AG04449 (cell line): ENCODE measurements around the gene PDE4D.

Experiments used
- CTCF ChIA-PET: fragments of 350-600 bp; formaldehyde crosslinking; extraction: SDS; loops from one replicate; lab custom pipeline; 2021; ENCODE audit warnings: antibody characterized with exemption; lab: Yijun Ruan, JAX
- POLR2A ChIA-PET: fragments of 400-600, 350-600 bp; formaldehyde crosslinking; extraction: SDS; loops from one replicate; lab custom pipeline; 2020; ENCODE audit warnings: antibody characterized with exemption, inconsistent platforms; lab: Yijun Ruan, JAX
- DNase-seq: peaks from one replicate; pipeline ENCODE4 v3.0.0-alpha.2; 2010; ENCODE audit warnings: low read depth, low spot score
- H3K4me3 ChIP-seq: 2 replicates; pipeline ENCODE4 v1.5.1; 2011; ENCODE audit warnings: low read depth, mild to moderate bottlenecking, control low read depth, low read length
- TF ChIP-seq, protein P1 (sequence below): IDR thresholded peaks from one replicate; pipeline ENCODE4 v1.5.1; 2011; ENCODE audit warnings: mild to moderate bottlenecking, moderate library complexity, low read length, control low read depth, inconsistent platforms; ENCODE audit not compliant: insufficient read depth; ENCODE audit errors: missing control alignments

Gene PDE4D

DNA sequence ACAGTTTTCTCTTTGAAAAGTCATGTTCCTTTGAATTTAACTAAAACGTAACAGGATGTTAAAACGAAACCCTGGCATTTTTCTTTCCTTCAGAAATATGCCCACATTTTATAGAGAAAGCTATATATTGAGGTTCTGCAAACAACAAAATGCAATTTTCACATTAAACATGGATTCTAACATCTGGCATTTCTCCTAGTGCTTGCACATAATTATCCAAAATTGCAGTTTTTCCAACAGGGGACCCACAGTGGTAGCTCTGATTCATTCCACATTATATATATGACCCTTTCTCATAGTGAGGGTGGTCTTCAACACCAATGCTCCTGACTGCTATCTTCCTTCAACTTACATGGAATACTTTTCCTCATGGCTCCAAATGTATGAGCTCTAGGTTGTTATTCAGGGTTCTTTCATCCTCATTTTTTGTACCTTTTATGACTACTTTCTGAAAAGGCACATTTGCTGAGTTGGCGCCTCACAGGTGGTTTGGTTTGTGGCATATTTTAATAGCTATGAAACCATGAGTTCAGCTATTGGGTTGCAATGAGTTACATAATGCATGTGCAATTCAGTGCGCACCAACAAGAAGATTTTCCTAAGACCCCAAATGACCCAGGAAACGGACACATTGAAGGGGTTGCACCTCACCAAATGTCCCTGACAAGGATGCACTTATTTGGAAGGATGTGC lies 758.9 kb downstream of the PDE4D start:
- no peak for DNase-seq
- ChIA-PET CTCF (interaction anchor here (0.7 to 1.6 kb wide), 5 partner anchors 16 to 248 kb away, joined by 3 to 5 read pairs (median 5); no protein-coding TSS in a partner anchor), POLR2A (interaction anchor here (0.6 kb wide), 1 partner anchor 18 kb away, joined by 3 read pairs; no protein-coding TSS in a partner anchor)
- no peak overlapping the region for H3K4me3 ChIP-seq
- TF ChIP-seq, protein P1, sequence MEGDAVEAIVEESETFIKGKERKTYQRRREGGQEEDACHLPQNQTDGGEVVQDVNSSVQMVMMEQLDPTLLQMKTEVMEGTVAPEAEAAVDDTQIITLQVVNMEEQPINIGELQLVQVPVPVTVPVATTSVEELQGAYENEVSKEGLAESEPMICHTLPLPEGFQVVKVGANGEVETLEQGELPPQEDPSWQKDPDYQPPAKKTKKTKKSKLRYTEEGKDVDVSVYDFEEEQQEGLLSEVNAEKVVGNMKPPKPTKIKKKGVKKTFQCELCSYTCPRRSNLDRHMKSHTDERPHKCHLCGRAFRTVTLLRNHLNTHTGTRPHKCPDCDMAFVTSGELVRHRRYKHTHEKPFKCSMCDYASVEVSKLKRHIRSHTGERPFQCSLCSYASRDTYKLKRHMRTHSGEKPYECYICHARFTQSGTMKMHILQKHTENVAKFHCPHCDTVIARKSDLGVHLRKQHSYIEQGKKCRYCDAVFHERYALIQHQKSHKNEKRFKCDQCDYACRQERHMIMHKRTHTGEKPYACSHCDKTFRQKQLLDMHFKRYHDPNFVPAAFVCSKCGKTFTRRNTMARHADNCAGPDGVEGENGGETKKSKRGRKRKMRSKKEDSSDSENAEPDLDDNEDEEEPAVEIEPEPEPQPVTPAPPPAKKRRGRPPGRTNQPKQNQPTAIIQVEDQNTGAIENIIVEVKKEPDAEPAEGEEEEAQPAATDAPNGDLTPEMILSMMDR = no peak

DNA sequence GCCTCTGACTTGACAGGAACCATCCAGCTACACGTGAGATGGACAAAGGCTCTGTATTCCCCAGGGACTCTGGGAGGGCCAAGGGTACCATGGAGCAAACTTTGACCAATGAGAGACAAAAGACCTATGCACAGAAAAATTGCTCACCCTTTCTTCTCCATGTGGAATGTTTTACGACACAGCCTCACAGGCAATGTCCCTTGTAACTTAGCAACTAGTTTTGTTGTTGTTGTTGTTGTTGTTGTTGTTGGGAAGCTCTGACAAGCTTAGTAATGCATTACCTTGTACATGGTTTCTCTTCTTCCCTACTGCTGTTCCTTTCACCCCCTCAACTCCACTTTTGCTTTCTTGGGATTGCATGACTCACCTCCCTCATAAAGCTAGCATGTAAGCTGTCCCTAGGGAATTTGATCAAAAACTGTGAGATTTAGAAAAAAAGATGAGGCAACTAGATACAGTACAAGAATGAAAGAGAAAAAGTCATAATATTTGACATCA lies 759.7 kb downstream of the PDE4D start:
- CTCF ChIA-PET = interaction anchor here (0.9 to 1.6 kb wide), 5 partner anchors 17 to 247 kb away, joined by 3 to 5 read pairs (median 3); no protein-coding TSS in a partner anchor
- TF ChIP-seq, protein P1 = no peak
- peak; percentile 83 for DNase-seq
- H3K4me3 ChIP-seq = no peak overlapping the region
- POLR2A ChIA-PET = interaction anchor here (0.6 kb wide), 1 partner anchor 17 kb away, joined by 3 read pairs; no protein-coding TSS in a partner anchor

DNA sequence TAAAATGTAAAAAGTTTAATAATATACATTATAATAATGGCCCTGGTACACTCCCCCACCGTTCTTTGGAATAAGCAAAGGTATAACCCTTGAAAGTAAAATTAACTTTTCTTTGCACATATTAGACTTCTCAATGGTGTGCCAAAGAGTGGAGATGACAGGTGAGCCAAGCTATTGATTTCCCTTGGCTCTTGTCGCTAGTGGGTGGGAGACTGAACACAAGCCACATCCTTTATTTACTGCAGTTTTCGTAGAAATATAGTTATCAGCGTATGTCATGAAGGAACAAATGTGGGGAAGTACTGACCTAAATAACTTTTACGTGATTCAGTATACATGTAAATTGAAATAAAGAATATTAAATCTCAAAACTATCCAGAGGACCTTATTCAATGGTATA lies 761.4 kb downstream of the PDE4D start:
- TF ChIP-seq, protein P1 = no peak
- DNase-seq = no peak
- CTCF ChIA-PET = no interaction called here
- H3K4me3 ChIP-seq = no peak overlapping the region
- POLR2A ChIA-PET = no interaction called here

DNA sequence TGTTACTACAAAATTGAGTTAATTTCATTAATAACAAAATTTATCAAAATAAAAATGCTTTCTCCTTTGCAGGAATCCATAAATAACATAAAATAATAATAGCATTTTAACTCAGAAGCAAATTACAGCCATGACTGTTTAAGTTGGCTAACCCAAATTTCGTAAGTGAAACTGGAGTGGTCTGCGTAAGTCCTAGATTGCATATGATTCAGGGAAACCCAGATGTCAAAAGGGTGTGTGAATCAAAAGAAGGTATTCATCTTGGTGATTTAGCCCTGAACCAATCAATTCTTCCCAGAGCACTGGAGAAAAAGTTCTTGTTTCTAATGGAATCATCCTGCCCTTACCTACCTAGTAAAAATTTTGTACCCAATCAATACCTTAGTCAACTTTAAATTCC lies 763.1 kb downstream of the PDE4D start:
- POLR2A ChIA-PET = no interaction called here
- CTCF ChIA-PET = interaction anchor here (1.2 kb wide), 2 partner anchors 13 to 43 kb away, joined by 3 to 4 read pairs; no protein-coding TSS in a partner anchor
- H3K4me3 ChIP-seq = no peak overlapping the region
- DNase-seq = no peak
- TF ChIP-seq, protein P1 = no peak

DNA sequence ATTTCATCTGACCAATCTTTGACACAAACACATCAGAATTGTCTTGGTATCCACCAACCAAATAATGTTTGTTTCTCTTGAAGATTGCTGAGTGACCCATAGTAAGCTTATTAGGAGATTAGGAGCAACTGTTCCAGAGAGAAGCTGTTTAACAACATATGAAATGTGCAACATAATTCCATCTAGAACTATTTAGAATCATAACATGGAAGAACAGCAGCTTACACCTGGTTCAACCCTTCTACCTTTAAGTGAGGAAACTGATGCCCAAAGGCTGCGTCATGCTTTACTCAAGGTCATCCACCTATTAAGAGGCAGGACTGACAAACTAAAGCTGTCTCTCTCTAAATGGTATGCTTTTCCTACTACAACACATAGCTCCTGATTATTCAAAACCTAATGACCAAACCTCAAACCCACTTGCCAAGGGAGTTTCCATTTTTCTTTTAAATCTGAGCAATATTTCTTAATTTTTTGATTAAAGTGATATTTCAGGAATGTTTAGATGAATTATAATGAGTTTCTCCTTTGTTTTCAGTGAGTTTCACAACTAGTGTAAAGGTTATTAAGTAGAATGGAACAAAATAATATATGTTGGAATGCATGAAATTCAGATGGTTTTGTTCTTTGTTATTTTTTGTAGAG lies 764.8 kb downstream of the PDE4D start:
- CTCF ChIA-PET = interaction anchor here (1.0 to 2.0 kb wide), 6 partner anchors 10 to 236 kb away, joined by 3 to 8 read pairs (median 4); no protein-coding TSS in a partner anchor
- TF ChIP-seq, protein P1 = no peak
- DNase-seq = no peak
- POLR2A ChIA-PET = interaction anchor here (1.4 kb wide), 1 partner anchor 49 kb away, joined by 3 read pairs; no protein-coding TSS in a partner anchor
- H3K4me3 ChIP-seq = no peak overlapping the region
